ENCODE data around the gene CD163.

The CD163 gene

DNA sequence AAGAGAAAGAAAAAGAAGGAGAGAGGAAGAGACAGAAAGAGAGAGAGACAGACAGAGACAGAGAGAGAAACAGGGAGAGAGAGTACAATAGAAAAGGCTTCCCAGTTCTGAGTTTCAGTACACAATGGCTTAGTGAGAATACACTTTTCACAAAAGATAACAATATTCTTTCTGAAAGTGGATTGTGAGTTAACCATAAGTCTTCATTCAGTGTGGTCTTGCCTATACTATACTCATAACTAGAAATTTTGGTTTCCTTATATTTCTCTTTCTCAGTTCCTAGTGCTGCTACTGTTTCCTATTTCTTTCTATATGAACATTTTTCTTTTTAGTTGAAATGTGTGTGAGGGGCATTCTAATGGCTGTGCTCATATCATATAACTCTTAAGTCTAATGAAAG, 68.9 kb downstream of the CD163 start:
- Histone ChIP-seq H3K4me1 (no peaks in the 10 kb centered on the region), H3K36me3 (no peaks in the 10 kb centered on the region), H3K4me3 (no peak overlapping the region), H3K27ac (no peak overlapping the region), H4K20me1 (no peaks in the 10 kb centered on the region), H3K27me3 (no peaks in the 10 kb centered on the region), H3K9ac (no peak overlapping the region), H3K9me3 (peaks cover under 1% of the 10 kb centered on the region; the same call in 1 of the 2 replicates), H3K4me2 (no peak overlapping the region)
- no peak for TF ChIP-seq Cebpa-rat (IDR thresholded peaks at IDR 0.05)

DNA sequence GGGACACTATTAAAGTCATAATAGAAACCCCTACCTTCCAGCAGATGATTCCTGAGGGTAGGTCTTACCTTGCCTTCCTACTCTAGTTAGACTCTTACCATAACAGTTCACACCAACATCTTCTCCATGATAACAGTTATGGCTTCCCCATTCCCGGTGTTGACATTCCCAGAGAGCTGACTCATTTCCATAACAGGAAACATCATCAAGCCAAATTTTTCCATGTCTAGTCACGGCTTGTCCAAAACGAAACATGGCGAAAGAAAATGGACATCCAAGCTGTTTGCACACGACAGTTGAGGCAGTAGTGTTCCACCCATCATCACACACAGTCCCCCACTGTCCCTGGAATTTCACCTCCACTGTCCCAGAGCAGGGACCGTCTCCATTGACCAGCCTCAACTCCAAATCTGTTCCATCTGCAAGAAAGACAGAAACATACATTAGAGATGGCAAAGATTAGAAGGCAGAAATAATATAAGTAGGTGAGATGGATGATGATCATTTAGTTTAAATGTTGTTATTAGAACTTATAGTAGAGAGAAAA, 70.2 kb downstream of the CD163 start:
- Histone ChIP-seq H3K4me1 (no peaks in the 10 kb centered on the region), H3K36me3 (no peaks in the 10 kb centered on the region), H4K20me1 (no peaks in the 10 kb centered on the region), H3K27me3 (no peaks in the 10 kb centered on the region), H3K9me3 (no peaks in the 10 kb centered on the region), H3K4me3 (no peak overlapping the region), H3K27ac (no peak overlapping the region), H3K9ac (no peak overlapping the region), H3K4me2 (no peak overlapping the region)
- no peak for TF ChIP-seq Cebpa-rat (IDR thresholded peaks at IDR 0.05)

DNA sequence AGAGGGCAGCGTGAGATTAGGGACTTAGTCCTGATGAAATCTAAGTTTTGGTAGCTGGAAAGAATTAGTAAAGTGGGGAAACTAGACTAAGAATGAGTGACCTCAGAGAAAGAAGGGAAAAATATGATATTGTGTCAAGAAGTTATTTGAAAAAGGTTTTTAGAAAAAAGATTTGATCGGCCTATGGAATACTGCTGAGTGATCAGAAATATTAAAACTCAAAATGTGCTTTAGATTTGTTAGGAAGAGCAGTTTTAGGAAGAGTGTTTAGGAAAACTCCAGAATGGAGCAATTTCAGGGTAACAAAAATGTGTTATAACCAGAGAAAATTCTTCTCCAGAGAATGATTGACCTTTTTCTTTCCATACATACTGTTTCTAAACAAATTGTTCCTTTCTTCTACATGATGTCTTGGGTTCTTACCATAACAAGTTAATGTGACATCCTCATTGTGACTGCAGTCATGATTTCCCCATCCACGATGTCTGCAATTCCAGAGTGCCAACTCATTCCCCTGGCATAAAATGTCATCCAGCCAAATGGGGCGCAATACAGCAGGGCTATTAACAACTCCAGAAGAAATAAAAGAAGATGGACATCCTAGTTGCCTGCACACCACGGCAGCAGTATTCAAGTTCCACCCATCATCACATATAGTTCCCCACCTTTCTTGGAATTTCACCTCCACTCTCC, 71.4 kb downstream of the CD163 start:
- Histone ChIP-seq H3K9ac (no peak overlapping the region), H3K4me3 (no peak overlapping the region), H4K20me1 (no peaks in the 10 kb centered on the region), H3K36me3 (no peaks in the 10 kb centered on the region), H3K9me3 (no peaks in the 10 kb centered on the region), H3K4me2 (no peak overlapping the region), H3K4me1 (no peaks in the 10 kb centered on the region), H3K27ac (no peak overlapping the region), H3K27me3 (no peaks in the 10 kb centered on the region)
- no peak for TF ChIP-seq Cebpa-rat (IDR thresholded peaks at IDR 0.05)

Measured in BLaER1 (cell line).